HG03520 (cell line): Measurements from ENCODE around the gene MIAT.
"Not testable (repeated sequence)": the region's sequence is repeated elsewhere in the genome, so short reads cannot be mapped to it uniquely, and the experiment has no call there.

Source experiments
- ATAC-seq: cut with Tn5 transposase; IDR thresholded peaks from one replicate; pipeline ENCODE4 v1.9.1; 2021; ENCODE audit warnings: mild to moderate bottlenecking, moderate library complexity; ENCODE audit not compliant: unreplicated experiment

Gene MIAT

GRCh38 chr22:26691377-26691716 is 34.0 kb downstream of the MIAT start:
- no peak for ATAC-seq

GRCh38 chr22:26692215-26692614 is 34.8 kb downstream of the MIAT start:
- ATAC-seq: no peak

GRCh38 chr22:26697151-26697550 is 39.8 kb downstream of the MIAT start:
- ATAC-seq: no peak

- no peak for ATAC-seq
These were observed 43.1 kb downstream of the MIAT start for GRCh38 chr22:26700462-26700861.

- ATAC-seq: no peak
These were observed 43.5 kb downstream of the MIAT start for GRCh38 chr22:26700886-26701285.

- ATAC-seq: no peak
These were observed 43.9 kb downstream of the MIAT start for GRCh38 chr22:26701323-26701722.

GRCh38 chr22:26702906-26703830 is 45.8 kb downstream of the MIAT start:
- ATAC-seq: no peak

- not testable (repeated sequence) for ATAC-seq
These were observed 48.0 kb downstream of the MIAT start for GRCh38 chr22:26705379-26705778.

- ATAC-seq: no peak
These were observed 49.7 kb downstream of the MIAT start for GRCh38 chr22:26707090-26707489.

GRCh38 chr22:26707581-26707980 is 50.2 kb downstream of the MIAT start:
- no peak for ATAC-seq

GRCh38 chr22:26708256-26709009 is 51.0 kb downstream of the MIAT start:
- no peak for ATAC-seq

- no peak for ATAC-seq
These were observed 52.4 kb downstream of the MIAT start for GRCh38 chr22:26709617-26710390.

- ATAC-seq: no peak
These were observed 54.0 kb downstream of the MIAT start for GRCh38 chr22:26711205-26711963.

- ATAC-seq: no peak
These were observed 54.8 kb downstream of the MIAT start for GRCh38 chr22:26712158-26712557.

- no peak for ATAC-seq
These were observed 56.5 kb downstream of the MIAT start for GRCh38 chr22:26713823-26714449.

GRCh38 chr22:26714971-26715370 is 57.6 kb downstream of the MIAT start:
- no peak for ATAC-seq

GRCh38 chr22:26715392-26715936 is 58.1 kb downstream of the MIAT start:
- ATAC-seq: no peak

- no peak for ATAC-seq
These were observed 61.1 kb downstream of the MIAT start for GRCh38 chr22:26718488-26718887.

GRCh38 chr22:26718905-26719304 is 61.5 kb downstream of the MIAT start:
- ATAC-seq: no peak

GRCh38 chr22:26722159-26722558 is 64.8 kb downstream of the MIAT start:
- no peak for ATAC-seq
